SK-N-SH treated with all-trans-retinoic acid at 6 μM for 48 hours (cell line): Measurements from ENCODE around the gene DSP.

Experiments
- ATAC-seq: fragments of 200-7000 bp; cut with Tn5 transposase; 3 replicates; pipeline ENCODE4 v1.9.1; 2020; ENCODE audit warnings: mild to moderate bottlenecking, moderate library complexity
- CREB5 ChIP-seq: fragments of 250-450 bp; sonication (Bioruptor Pico); IDR thresholded peaks from 2 replicates; pipeline ENCODE4 v1.5.1; 2020; ENCODE audit warnings: low read depth, mild to moderate bottlenecking, moderate library complexity
- CSDC2 ChIP-seq: fragments of 250-450 bp; sonication (Bioruptor Pico); IDR thresholded peaks from 2 replicates; pipeline ENCODE4 v1.5.0; 2020; ENCODE audit warnings: mild to moderate bottlenecking, moderate library complexity
- CSRNP3 ChIP-seq: fragments of 250-450 bp; sonication (Bioruptor Pico); IDR thresholded peaks from 2 replicates; pipeline ENCODE4 v1.5.1; 2021; ENCODE audit warnings: mild to moderate bottlenecking, moderate library complexity
- ESRRG ChIP-seq: fragments of 250-450 bp; sonication (Bioruptor Pico); IDR thresholded peaks from 2 replicates; pipeline ENCODE4 v1.6.1; 2021; ENCODE audit warnings: mild to moderate bottlenecking
- GLIS3 ChIP-seq: fragments of 250-450 bp; sonication (Bioruptor Pico); IDR thresholded peaks from 2 replicates; pipeline ENCODE4 v1.5.0; 2020; ENCODE audit warnings: mild to moderate bottlenecking, moderate library complexity
- ISL1 ChIP-seq: fragments of 250-450 bp; sonication (Bioruptor Pico); IDR thresholded peaks from 2 replicates; pipeline ENCODE4 v2.1.2; 2022; ENCODE audit warnings: mild to moderate bottlenecking, moderate library complexity
- OSR1 ChIP-seq: fragments of 250-450 bp; sonication (Bioruptor Pico); IDR thresholded peaks from 2 replicates; pipeline ENCODE4 v1.8.0; 2022; ENCODE audit warnings: moderate library complexity, mild to moderate bottlenecking, inconsistent platforms
- PATZ1 ChIP-seq: fragments of 250-450 bp; sonication (Bioruptor Pico); IDR thresholded peaks from 2 replicates; pipeline ENCODE4 v1.8.0; 2020; ENCODE audit warnings: mild to moderate bottlenecking, moderate library complexity, borderline replicate concordance
- POU6F1 ChIP-seq: fragments of 250-450 bp; sonication (Bioruptor Pico); IDR thresholded peaks from 2 replicates; pipeline ENCODE4 v1.8.0; 2021; ENCODE audit warnings: low read depth, mild to moderate bottlenecking, moderate library complexity, borderline replicate concordance
- PPARA ChIP-seq: fragments of 250-450 bp; sonication (Bioruptor Pico); IDR thresholded peaks from 2 replicates; pipeline ENCODE4 v1.5.0; 2020; ENCODE audit warnings: mild to moderate bottlenecking, borderline replicate concordance
- RARB ChIP-seq: fragments of 250-450 bp; sonication (Bioruptor Pico); IDR thresholded peaks from 2 replicates; pipeline ENCODE4 v1.8.0; 2021; ENCODE audit warnings: mild to moderate bottlenecking, moderate library complexity
- TOX ChIP-seq: fragments of 250-450 bp; sonication (Bioruptor Pico); IDR thresholded peaks from 2 replicates; pipeline ENCODE4 v1.8.0; 2021; ENCODE audit warnings: mild to moderate bottlenecking, moderate library complexity, borderline replicate concordance
- TSHZ2 ChIP-seq: fragments of 250-450 bp; sonication (Bioruptor Pico); IDR thresholded peaks from 2 replicates; pipeline ENCODE4 v1.5.0; 2020; ENCODE audit warnings: mild to moderate bottlenecking, moderate library complexity
- ZC3H10 ChIP-seq: fragments of 250-450 bp; sonication (Bioruptor Pico); IDR thresholded peaks from 2 replicates; pipeline ENCODE4 v1.5.1; 2021; ENCODE audit warnings: mild to moderate bottlenecking, moderate library complexity
- ZFP3 ChIP-seq: fragments of 250-450 bp; sonication (Bioruptor Pico); IDR thresholded peaks from 2 replicates; pipeline ENCODE4 v1.5.0; 2020; ENCODE audit warnings: mild to moderate bottlenecking, moderate library complexity
- ZFP30 ChIP-seq: fragments of 450-650 bp; formaldehyde crosslinking; IDR thresholded peaks from 2 replicates; pipeline ENCODE4 v1.5.0; 2022; ENCODE audit warnings: mild to moderate bottlenecking, moderate library complexity
- ZNF565 ChIP-seq: fragments of 450-650 bp; formaldehyde crosslinking; conservative IDR thresholded peaks from 2 replicates; pipeline ENCODE4 v1.5.0; 2020; ENCODE audit warnings: low read depth, mild to moderate bottlenecking, moderate library complexity
- ZNF70 ChIP-seq: fragments of 450-650 bp; formaldehyde crosslinking; IDR thresholded peaks from 2 replicates; pipeline ENCODE4 v1.5.0; 2020; ENCODE audit warnings: mild to moderate bottlenecking, moderate library complexity
- ZNF8 ChIP-seq: fragments of 450-650 bp; formaldehyde crosslinking; IDR thresholded peaks from 2 replicates; pipeline ENCODE4 v1.5.0; 2020; ENCODE audit warnings: mild to moderate bottlenecking, moderate library complexity

Gene DSP

GRCh38 chr6:7579851-7580250 lies 38.4 kb downstream of the DSP start:
- no peak for ATAC-seq
- TF ChIP-seq ZC3H10 (CRISPR knock-in tag), result no peak
- no peak for TF ChIP-seq POU6F1 (CRISPR knock-in tag)
- no peak for TF ChIP-seq ZFP3
- TF ChIP-seq ZFP30 (CRISPR knock-in tag), result no peak
- no peak for TF ChIP-seq RARB (CRISPR knock-in tag)
- TF ChIP-seq OSR1 (CRISPR knock-in tag), result no peak
- TF ChIP-seq ZNF565 (CRISPR knock-in tag), result no peak

- no peak for TF ChIP-seq ZNF565 (CRISPR knock-in tag)
- no peak for TF ChIP-seq TOX (CRISPR knock-in tag)
- TF ChIP-seq CSRNP3 (CRISPR knock-in tag), result no peak
- no peak for TF ChIP-seq RARB (CRISPR knock-in tag)
- TF ChIP-seq CSDC2 (CRISPR knock-in tag), result no peak
- no peak for TF ChIP-seq ESRRG (CRISPR knock-in tag)
- no peak for TF ChIP-seq GLIS3 (CRISPR knock-in tag)
- no peak for TF ChIP-seq CREB5 (CRISPR knock-in tag)
- no peak for TF ChIP-seq TSHZ2
- TF ChIP-seq OSR1 (CRISPR knock-in tag), result no peak
- TF ChIP-seq ISL1, result no peak
- TF ChIP-seq ZNF8 (CRISPR knock-in tag), result no peak
- TF ChIP-seq PATZ1, result no peak
- no peak for TF ChIP-seq ZNF70 (CRISPR knock-in tag)
- no peak for TF ChIP-seq ZC3H10 (CRISPR knock-in tag)
- no peak for TF ChIP-seq PPARA
- TF ChIP-seq, all 23 proteins: peak for 0
- ATAC-seq, result no peak
Observed at GRCh38 chr6:7580537-7580926, 39.1 kb downstream of the DSP start.

GRCh38 chr6:7580927-7581618 lies 39.6 kb downstream of the DSP start:
- no peak for ATAC-seq
- no peak for TF ChIP-seq GLIS3 (CRISPR knock-in tag)
- no peak for TF ChIP-seq ZC3H10 (CRISPR knock-in tag)
- TF ChIP-seq RARB (CRISPR knock-in tag), result no peak
- no peak for TF ChIP-seq ESRRG (CRISPR knock-in tag)
- no peak for TF ChIP-seq TOX (CRISPR knock-in tag)
- TF ChIP-seq ZFP30 (CRISPR knock-in tag), result no peak
- TF ChIP-seq ZNF565 (CRISPR knock-in tag), result no peak
- TF ChIP-seq ISL1, result no peak
- TF ChIP-seq CSRNP3 (CRISPR knock-in tag), result no peak
- TF ChIP-seq ZFP3, result no peak
- no peak for TF ChIP-seq ZNF70 (CRISPR knock-in tag)
- no peak for TF ChIP-seq OSR1 (CRISPR knock-in tag)
- TF ChIP-seq CSDC2 (CRISPR knock-in tag), result no peak
